Measurements from ENCODE around the gene PLET1. TPM values are rescaled to one million over a fixed set of nuclear protein-coding genes. Genes with fewer than 3 reads are reported as not detected.

The PLET1 gene
- not detected in 2 replicates for total RNA-seq (2011; cell fraction: chromatin; rRNA removed; ENCODE audit: low replicate concordance)
- total RNA-seq (2011; cell fraction: nucleolus; rRNA removed): not detected in 2 replicates
- not detected in 2 replicates for total RNA-seq (2011; cell fraction: nucleoplasm; rRNA removed)
- not detected in 2 replicates for total RNA-seq (2014; rRNA removed)
- total RNA-seq (2014; rRNA removed; fragmentation: Illumina TruSeq; extraction: Trizol): not detected in 2 replicates
- not detected in 2 replicates for total RNA-seq (2015; rRNA removed; fragmentation: Illumina TruSeq; extraction: Trizol)
- not detected in 2 replicates for total RNA-seq (2021)
- polyA plus RNA-seq (2011; rRNA removed): not detected in 2 replicates
- polyA plus RNA-seq (2011; cell fraction: cytosol; rRNA removed): not detected in 2 replicates
- not detected in 2 replicates for polyA plus RNA-seq (2011; cell fraction: nucleus; rRNA removed)
- not detected in 2 replicates for polyA plus RNA-seq (2012)
- polyA plus RNA-seq (2014; fragmentation: Illumina TruSeq; extraction: Trizol): not detected in 2 replicates
- not detected for polyA plus RNA-seq (2014; fragmentation: Nextera tagmentation; extraction: Ambion mirVana)
- polyA plus RNA-seq (2014; rRNA removed): not detected in 2 replicates
- polyA minus RNA-seq (2011; rRNA and poly(A)+ RNA removed): not detected in 2 replicates
- not detected in 2 replicates for polyA minus RNA-seq (2011; cell fraction: cytosol; rRNA and poly(A)+ RNA removed)
- not detected in 2 replicates for polyA minus RNA-seq (2011; cell fraction: nucleus; rRNA and poly(A)+ RNA removed)
- percentile 13 among the genes with signal in this experiment for Bru-seq, nascent RNA
- BruChase-seq, experiment 1, labeled RNA remaining after a 2-hour chase: not detected
- not detected for BruChase-seq, experiment 2, labeled RNA remaining after a 6-hour chase
- long read RNA-seq, experiment 1: 0 reads
- long read RNA-seq, experiment 2: 0 reads
- long read RNA-seq, experiment 3: 0 reads

DNA sequence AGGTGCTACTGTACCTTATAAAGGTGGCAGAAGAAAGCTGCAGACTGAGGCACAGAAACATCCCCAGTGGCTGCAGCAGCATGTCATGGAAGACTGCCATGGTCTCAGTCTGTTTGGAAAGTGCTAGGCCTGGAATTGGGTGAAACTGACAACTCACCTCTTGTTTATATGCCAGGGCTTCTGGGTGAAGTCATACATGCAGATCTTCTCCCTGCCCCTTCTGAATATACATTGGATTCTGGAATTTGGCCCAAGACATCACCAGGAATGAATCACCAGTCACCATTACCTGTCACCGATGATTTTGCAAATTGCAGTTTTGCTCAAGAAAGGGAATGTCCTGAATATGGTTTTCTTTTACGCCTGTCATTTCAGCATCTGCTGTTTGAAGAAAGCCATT is at the start of gene PLET1:
Gene PLET1 (minus strand): TSS at position 371 of the 400 bp plus-strand sequence. CDS start 271 bp downstream, at position 100.
- Histone ChIP-seq H3K27me3 (ENCODE audit: control insufficient read depth in 2 of 2, insufficient read depth in 2 of 2, low read length in 2 of 2) (no peaks in the 10 kb centered on the region; a peak in 2 of 5 replicates), H2AFZ (ENCODE audit: low read depth, low read length) (no peak within 1 kb of the TSS), H3K9me3 (replicated peaks; ENCODE audit: control insufficient read depth, insufficient read depth, low read depth, low read length) (no peaks in the 10 kb centered on the region), H3K4me2 (ENCODE audit: insufficient read depth, low read length) (no peak within 1 kb of the TSS), H3K9me1 (ENCODE audit: control insufficient read depth, insufficient read depth, low read length) (no peaks in the 10 kb centered on the region), H3K36me3 (ENCODE audit: control insufficient read depth, insufficient read depth, low read length) (no peaks in the 10 kb centered on the region), H3K79me2 (ENCODE audit: control insufficient read depth, insufficient read depth, low read length) (no peaks in the 10 kb centered on the region), H3K4me1 (replicated peaks in 1 of 2; ENCODE audit: control insufficient read depth in 2 of 2, insufficient read depth in 2 of 2, low read length in 2 of 2) (peaks cover 0 to 2% of the 10 kb centered on the region in 2 experiments; a peak in 3 of 5 replicates), H3K4me3 (no peak within 1 kb of the TSS), H3K9ac (ENCODE audit: insufficient read depth in 1 of 2, low read depth in 2 of 2, low read length in 2 of 2) (no peak within 1 kb of the TSS), H3K27ac (ENCODE audit: extremely low read depth, low read depth, low read length) (no peak within 1 kb of the TSS), H4K20me1 (replicated peaks; ENCODE audit: control insufficient read depth, insufficient read depth, low read length) (no peaks in the 10 kb centered on the region)
- ATAC-seq (no peak), DNase-seq (ENCODE audit: extremely low read depth in 1 of 4, low spot score in 3 of 4) (no peak), FAIRE-seq (no peak)
- intact Hi-C loops (cut with micrococcal nuclease): no loop called here
- CTCF ChIA-PET (ENCODE audit: low intra/inter-chr PET ratio): no interaction called here
- in situ Hi-C loops (cut with MboI): no loop called here
- POLR2A ChIA-PET: interaction anchor here (1.1 kb wide), 1 partner anchor 8 kb away, joined by 3 read pairs; no protein-coding TSS in a partner anchor
- 21% methylated on average over 2 of the region's 2 CpGs for WGBS (ENCODE audit: insufficient coverage, low coverage, missing lambda C conversion rate)
- BruUV-seq (replicated peaks): no TSS peak
- TF ChIP-seq ATF3 (IDR thresholded peaks at IDR 0.05) (no peak), ATF3 (CRISPR knock-in tag; conservative IDR thresholded peaks at IDR 0.05) (no peak), ADNP (tag; IDR thresholded peaks at IDR 0.05) (no peak), ZNF695 (CRISPR knock-in tag; IDR thresholded peaks at IDR 0.05) (no peak), FOSL1 (tag; conservative IDR thresholded peaks at IDR 0.05) (no peak), ZNF639 (CRISPR knock-in tag; conservative IDR thresholded peaks at IDR 0.05 in 1 of 2, IDR thresholded peaks at IDR 0.05 in 1 of 2) (no peak), ZEB2 (IDR thresholded peaks at IDR 0.05) (no peak), BCLAF1 (IDR thresholded peaks at IDR 0.05; ENCODE audit: borderline replicate concordance in 1 of 2, control insufficient read depth in 1 of 2, low read depth in 2 of 2, low read length in 1 of 2) (no peak), NFRKB (IDR thresholded peaks at IDR 0.05; ENCODE audit: low read depth) (no peak)
- TF ChIP-seq, protein P1, sequence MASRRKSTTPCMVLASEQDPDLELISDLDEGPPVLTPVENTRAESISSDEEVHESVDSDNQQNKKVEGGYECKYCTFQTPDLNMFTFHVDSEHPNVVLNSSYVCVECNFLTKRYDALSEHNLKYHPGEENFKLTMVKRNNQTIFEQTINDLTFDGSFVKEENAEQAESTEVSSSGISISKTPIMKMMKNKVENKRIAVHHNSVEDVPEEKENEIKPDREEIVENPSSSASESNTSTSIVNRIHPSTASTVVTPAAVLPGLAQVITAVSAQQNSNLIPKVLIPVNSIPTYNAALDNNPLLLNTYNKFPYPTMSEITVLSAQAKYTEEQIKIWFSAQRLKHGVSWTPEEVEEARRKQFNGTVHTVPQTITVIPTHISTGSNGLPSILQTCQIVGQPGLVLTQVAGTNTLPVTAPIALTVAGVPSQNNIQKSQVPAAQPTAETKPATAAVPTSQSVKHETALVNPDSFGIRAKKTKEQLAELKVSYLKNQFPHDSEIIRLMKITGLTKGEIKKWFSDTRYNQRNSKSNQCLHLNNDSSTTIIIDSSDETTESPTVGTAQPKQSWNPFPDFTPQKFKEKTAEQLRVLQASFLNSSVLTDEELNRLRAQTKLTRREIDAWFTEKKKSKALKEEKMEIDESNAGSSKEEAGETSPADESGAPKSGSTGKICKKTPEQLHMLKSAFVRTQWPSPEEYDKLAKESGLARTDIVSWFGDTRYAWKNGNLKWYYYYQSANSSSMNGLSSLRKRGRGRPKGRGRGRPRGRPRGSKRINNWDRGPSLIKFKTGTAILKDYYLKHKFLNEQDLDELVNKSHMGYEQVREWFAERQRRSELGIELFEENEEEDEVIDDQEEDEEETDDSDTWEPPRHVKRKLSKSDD (conservative IDR thresholded peaks at IDR 0.05; ENCODE audit: low read length): no peak
